ENCODE results near the gene KBTBD7.

KBTBD7 gene

GRCh38 chr13:41199526-41199925 lies 5.2 kb upstream of the KBTBD7 start:
- no peak overlapping the region for H3K27ac ChIP-seq
- no peak for DNase-seq (ENCODE audit: low spot score)
- TF ChIP-seq, protein P1, sequence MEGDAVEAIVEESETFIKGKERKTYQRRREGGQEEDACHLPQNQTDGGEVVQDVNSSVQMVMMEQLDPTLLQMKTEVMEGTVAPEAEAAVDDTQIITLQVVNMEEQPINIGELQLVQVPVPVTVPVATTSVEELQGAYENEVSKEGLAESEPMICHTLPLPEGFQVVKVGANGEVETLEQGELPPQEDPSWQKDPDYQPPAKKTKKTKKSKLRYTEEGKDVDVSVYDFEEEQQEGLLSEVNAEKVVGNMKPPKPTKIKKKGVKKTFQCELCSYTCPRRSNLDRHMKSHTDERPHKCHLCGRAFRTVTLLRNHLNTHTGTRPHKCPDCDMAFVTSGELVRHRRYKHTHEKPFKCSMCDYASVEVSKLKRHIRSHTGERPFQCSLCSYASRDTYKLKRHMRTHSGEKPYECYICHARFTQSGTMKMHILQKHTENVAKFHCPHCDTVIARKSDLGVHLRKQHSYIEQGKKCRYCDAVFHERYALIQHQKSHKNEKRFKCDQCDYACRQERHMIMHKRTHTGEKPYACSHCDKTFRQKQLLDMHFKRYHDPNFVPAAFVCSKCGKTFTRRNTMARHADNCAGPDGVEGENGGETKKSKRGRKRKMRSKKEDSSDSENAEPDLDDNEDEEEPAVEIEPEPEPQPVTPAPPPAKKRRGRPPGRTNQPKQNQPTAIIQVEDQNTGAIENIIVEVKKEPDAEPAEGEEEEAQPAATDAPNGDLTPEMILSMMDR (IDR thresholded peaks at IDR 0.05), result no peak
- H3K4me3 ChIP-seq, result no peak overlapping the region

DNA sequence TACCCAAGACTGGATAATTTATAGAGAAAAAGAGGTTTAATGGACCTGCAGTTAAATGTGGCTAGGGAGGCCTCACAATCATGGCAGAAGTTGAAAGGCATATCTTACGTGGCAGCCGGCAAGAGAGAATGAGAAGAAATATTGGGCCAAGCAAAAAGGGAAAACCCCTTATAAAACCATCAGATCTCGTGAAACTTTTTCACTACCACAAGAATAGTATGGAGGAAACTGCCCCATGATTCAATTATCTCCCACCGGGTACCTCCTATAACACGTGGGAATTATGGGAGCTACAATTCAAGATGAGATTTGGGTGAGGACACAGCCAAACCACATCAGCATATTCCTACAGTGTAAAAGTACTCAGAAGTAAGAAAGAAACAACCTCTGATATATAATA lies 4.7 kb upstream of the KBTBD7 start:
- Histone ChIP-seq H3K27ac (no peak overlapping the region), H3K4me3 (no peak overlapping the region)
- TF ChIP-seq, protein P1 (IDR thresholded peaks at IDR 0.05), result no peak
- no peak for DNase-seq (ENCODE audit: low spot score)

GRCh38 chr13:41196620-41197019 lies 2.3 kb upstream of the KBTBD7 start:
- DNase-seq (ENCODE audit: low spot score), result no peak

GRCh38 chr13:41196011-41196410 lies 1.6 kb upstream of the KBTBD7 start:
- Histone ChIP-seq H3K27ac (no peak overlapping the region), H3K4me3 (no peak overlapping the region)
- TF ChIP-seq, protein P1 (IDR thresholded peaks at IDR 0.05), result no peak
- no peak for DNase-seq (ENCODE audit: low spot score)

More at GRCh38 chr13:41196620-41197019, 2.3 kb upstream of the KBTBD7 start:
- TF ChIP-seq, protein P1 (IDR thresholded peaks at IDR 0.05), result no peak
- H3K27ac ChIP-seq, result no peak overlapping the region
- no peak overlapping the region for H3K4me3 ChIP-seq

- TF ChIP-seq, protein P1 (IDR thresholded peaks at IDR 0.05), result no peak
- peak overlapping the region in 1 of 2 donors; percentile 94 for H3K27ac ChIP-seq
- DNase-seq (ENCODE audit: low spot score), result no peak
- H3K4me3 ChIP-seq, result peak overlapping the region; percentile 93
Measured at GRCh38 chr13:41193469-41193868, 900 bp downstream of the KBTBD7 start.

- H3K27ac ChIP-seq, result no peak overlapping the region
- DNase-seq (ENCODE audit: low spot score), result no peak
- TF ChIP-seq, protein P1 (IDR thresholded peaks at IDR 0.05), result no peak
- no peak overlapping the region for H3K4me3 ChIP-seq
Measured at GRCh38 chr13:41188584-41188983, 5.8 kb downstream of the KBTBD7 start.

DNA sequence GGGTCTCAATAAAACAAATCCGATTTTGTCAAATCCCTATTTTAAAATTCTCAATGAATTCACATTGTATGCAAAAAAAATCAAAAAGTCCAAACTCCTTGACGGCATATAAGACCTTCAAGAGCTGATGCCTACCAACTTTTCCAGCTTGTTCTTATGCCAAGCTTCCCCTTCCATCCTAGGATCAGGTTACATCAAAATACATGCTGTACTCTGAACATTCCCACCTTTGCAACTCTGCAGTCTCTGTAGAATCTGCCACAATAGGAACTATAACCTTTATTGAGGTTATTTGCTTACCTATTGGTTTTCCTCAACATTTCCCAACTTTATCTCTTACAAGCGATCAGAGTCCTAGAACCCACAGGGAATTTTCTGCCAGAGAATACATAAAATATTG lies 7.9 kb downstream of the KBTBD7 start:
- H3K4me3 ChIP-seq, result no peak overlapping the region
- TF ChIP-seq, protein P1 (IDR thresholded peaks at IDR 0.05), result no peak
- H3K27ac ChIP-seq, result no peak overlapping the region
- DNase-seq (ENCODE audit: low spot score), result no peak

All from coronary artery (tissue), 2 donors.